VCaP (cell line): ENCODE data around the gene TXNIP.

Experiments
- H3K27ac ChIP-seq: fragments of 450-650 bp; 2 replicates; pipeline ENCODE4 v1.5.1; 2017
- CTCF ChIP-seq: fragments of 450-650 bp; conservative IDR thresholded peaks from 2 replicates; pipeline ENCODE4 v1.5.1; 2017; ENCODE audit warnings: mild to moderate bottlenecking, moderate library complexity

TXNIP gene

GRCh38 chr1:145963265-145964019, 32.9 kb downstream of the TXNIP start:
- no peak for TF ChIP-seq CTCF
- H3K27ac ChIP-seq, result peak overlapping the region; percentile 73

- TF ChIP-seq CTCF, result no peak
- peak overlapping the region; percentile 73 for H3K27ac ChIP-seq
Observed at GRCh38 chr1:145962157-145963102, 33.9 kb downstream of the TXNIP start.

- TF ChIP-seq CTCF, result no peak
Observed at GRCh38 chr1:145961425-145962156, 34.8 kb downstream of the TXNIP start.

GRCh38 chr1:145961109-145961424, 35.3 kb downstream of the TXNIP start:
- peak overlapping the region; percentile 73; the same call in 1 of the 2 replicates for H3K27ac ChIP-seq

More at GRCh38 chr1:145961425-145962156, 34.8 kb downstream of the TXNIP start:
- H3K27ac ChIP-seq, result peak overlapping the region; percentile 73; the same call in 1 of the 2 replicates

GRCh38 chr1:145960468-145961108, 35.8 kb downstream of the TXNIP start:
- TF ChIP-seq CTCF, result peak; percentile 24; the same call in 1 of the 2 replicates
- peak overlapping the region; percentile 73; the same call in 1 of the 2 replicates for H3K27ac ChIP-seq

More at GRCh38 chr1:145961109-145961424, 35.3 kb downstream of the TXNIP start:
- TF ChIP-seq CTCF, result no peak

GRCh38 chr1:145959957-145960467, 36.4 kb downstream of the TXNIP start:
- peak overlapping the region; percentile 73; the same call in 1 of the 2 replicates for H3K27ac ChIP-seq
- TF ChIP-seq CTCF, result no peak
